A204.1 (cell line): Measurements from ENCODE around the gene TENM4.

Source experiments
- FAIRE-seq: peaks from 2 replicates; lab custom pipeline; 2012; peaks lifted over from hg19 to GRCh38; lab: Jason Lieb, UNC

TENM4 gene

DNA sequence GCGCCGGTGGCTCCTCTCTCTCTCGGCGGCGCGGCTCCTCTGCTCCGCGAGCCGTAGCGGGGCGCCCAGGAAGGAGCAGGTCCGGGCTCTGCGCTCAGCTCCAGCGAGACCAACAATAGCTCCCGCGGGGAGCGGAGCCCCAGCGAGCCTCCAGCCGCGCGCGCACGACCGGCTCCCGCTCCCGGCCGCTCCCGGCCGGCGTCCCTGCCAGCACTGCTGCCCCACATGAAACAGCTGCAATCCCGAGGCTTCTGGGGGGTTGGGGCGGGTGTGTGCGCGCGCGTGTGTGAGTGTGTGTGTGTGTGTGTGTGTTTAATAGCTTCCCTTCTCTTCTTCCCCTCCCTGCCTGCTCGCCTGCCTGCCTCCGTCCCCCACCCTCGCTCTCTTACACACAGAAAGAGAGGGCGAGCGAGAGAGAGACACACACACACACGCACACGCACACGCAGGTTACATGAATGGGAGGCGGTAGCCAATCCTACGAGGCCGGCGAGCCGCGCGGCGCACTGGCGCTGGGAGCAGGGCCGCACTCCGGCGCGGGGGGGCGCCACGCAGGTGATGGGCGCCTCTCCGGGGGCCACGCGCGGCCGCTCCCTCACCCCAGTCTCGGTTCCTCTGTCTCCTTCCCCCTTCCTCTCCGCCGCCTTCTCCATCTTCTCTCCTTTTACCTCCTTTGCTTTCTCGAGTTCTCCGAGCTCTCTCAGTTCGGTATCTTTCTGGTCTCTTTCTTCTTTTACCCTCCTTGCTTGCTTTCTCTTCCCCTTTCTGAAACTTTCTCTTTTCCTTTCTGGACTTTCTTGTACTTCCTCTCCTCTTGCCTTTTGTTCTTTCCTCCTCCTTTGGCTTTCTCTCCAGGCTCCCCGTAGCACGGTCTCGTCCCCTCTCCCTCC lies at the start of gene TENM4:
Gene TENM4 (minus strand): TSS at position 460 of the 890 bp plus-strand sequence. CDS start 371,086 bp downstream, outside the sequence.
- no peak for FAIRE-seq

DNA sequence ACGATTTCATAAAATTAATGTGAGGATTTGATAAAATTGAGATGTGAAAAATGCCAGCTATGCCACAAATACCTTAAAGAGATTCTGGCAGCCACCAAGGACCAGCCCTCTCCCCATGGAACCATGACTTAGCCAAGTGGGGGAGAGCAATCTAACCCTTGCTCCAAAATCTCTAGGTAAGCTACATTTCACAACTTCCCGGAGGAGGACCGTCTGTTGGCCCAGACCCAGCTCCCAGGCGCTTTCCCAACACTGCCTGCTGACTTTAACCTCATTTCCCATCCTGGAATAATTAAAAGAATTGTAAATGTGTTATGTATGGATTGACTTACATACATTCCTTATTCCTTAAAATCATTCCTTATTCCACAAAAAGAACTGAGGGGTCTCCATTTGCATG lies 47.5 kb upstream of the TENM4 start:
- FAIRE-seq, result no peak

DNA sequence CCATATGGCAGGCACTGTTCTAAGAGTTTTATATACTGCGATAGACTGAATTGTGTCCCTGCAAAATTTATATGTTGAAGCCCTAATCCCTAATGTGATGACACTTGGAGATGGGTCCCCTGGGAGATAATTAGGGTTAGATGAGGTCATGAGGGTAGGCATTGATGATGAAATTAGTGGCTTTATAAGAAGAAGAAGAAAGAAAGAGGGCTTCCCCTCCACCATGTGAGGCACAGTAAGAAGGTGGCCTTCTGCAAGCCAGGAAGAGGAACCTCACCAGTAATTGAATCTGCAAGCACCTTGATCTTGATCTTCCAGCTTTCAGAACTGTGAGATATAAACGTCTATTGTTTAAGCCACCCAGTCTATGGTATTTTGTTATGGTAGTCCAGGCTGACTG lies 46.6 kb upstream of the TENM4 start:
- FAIRE-seq, result no peak

DNA sequence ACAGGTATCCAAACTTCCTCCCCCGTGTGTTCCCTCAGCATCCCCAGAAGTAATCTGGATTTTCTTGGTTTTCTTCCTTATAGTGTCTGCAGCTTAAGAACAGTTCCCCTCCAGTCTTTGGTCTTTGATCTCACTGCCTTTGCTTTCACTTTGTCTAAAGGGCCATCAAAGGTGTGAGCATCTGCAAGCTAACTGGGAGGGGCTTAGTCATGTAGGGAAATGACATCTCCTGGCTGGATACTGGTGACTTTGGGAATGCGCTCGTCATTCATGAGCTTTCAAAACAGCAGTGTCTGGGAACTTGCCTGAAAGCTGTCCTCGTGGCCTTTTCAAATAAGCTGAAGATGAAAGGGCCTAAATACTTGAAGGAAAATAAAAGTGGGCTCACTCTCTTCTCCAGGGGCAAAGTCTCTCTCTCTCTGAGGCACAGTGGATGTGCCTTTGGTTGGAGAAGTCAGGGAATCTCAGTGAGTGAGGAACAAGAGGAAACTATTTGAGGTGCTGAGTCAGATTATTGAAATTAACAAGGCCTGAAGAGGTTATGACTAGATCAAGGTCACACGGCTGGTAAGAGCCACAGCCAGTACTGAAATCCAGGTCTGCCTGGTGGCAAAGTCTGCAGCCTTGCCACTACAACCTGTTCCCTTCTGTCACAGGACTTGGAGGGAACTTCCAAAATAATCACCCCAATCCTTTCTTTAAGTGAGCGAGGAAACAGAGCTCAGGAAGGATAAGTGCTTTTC lies 45.6 kb upstream of the TENM4 start:
- no peak for FAIRE-seq

DNA sequence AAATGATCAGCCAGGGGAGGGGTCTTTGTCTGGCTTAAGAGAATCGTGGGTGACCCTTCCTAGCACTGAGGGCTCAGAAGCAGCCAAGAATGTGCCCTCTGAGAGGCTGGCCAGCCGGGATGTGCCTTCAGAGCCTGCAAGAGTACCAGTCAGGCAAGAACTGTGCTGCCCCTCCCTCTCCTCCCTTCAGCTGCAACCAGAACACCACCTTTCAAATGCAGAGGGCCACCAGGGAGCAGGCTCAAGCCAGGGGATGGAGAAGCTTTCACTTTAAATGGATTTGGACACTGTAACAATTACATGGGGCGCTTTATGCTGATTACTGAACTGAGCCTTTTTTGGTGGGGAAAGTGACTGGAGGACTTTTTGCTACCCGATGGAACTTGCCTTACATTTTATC lies 44.9 kb upstream of the TENM4 start:
- no peak for FAIRE-seq

DNA sequence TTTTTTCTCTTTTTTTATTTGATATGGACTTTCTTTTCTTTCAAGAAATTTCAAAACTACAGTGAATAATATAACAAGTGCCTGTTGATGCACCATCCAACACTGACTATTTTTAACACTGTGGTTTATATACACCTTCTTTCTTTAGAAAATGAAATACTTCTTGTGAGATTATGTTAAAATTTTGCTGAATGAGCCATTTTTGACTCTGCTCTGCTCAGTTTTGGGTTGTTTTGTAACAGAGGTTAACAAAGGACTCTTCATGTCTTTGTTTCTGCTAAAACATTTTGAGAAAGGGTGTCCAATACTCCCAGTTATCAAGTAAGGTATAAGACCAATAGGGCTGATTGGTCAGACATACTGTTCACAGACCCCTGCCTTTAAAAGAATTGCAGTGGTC lies 44.0 kb upstream of the TENM4 start:
- no peak for FAIRE-seq

DNA sequence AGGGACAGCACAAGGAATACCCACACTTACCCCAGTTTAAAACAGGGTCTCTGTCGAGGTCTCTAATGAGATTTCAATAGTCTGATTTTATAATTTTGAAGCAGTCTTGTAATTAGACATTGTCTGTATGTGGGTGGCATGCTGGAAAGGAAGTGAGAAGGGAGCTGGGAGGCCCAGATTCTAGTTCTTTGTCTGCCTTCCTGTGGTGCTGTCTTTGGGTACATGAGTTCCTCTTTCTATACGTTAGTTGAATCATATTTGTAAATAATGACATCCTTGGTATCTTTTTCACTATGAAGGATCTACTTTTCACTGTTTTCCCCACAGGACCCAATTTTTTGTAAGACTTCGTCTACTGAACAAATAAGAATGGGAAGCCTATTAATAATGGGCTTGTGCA lies 42.0 kb upstream of the TENM4 start:
- no peak for FAIRE-seq

DNA sequence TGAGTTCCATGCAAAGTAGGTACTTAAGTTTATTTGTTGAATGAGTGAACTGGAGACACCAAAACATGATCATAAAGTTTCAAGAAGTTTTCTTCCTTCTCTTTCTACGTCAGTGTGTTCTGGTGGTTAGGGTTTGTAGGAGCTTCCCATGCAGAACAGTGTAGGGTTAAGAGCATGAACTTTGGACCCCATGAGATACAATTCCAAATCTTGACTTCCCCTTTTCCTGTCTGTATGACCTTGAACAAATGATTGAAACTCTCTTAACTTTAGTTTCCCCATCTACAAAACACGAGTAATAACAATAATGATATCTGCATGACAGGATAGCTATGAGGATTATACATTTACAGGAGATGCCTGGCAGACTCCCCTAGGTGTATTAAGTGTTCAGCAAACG lies 41.0 kb upstream of the TENM4 start:
- no peak for FAIRE-seq

DNA sequence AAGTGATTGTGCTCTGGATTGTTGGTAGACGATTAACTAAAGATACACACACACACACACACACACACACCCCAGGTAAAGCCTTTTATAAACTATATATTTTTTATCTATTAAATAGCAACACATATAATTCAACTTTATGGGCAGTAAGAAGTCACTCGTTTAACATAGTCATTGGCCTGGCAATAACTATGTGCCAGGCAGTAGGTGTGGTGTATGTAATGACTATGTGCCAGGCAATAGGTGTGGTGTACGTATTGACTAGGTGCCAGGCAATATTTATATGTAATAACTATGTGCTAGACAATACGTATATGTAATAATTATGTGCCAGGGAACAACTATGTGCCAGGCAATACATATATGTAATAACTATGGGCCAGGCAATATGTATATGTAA lies 40.0 kb upstream of the TENM4 start:
- FAIRE-seq, result no peak

DNA sequence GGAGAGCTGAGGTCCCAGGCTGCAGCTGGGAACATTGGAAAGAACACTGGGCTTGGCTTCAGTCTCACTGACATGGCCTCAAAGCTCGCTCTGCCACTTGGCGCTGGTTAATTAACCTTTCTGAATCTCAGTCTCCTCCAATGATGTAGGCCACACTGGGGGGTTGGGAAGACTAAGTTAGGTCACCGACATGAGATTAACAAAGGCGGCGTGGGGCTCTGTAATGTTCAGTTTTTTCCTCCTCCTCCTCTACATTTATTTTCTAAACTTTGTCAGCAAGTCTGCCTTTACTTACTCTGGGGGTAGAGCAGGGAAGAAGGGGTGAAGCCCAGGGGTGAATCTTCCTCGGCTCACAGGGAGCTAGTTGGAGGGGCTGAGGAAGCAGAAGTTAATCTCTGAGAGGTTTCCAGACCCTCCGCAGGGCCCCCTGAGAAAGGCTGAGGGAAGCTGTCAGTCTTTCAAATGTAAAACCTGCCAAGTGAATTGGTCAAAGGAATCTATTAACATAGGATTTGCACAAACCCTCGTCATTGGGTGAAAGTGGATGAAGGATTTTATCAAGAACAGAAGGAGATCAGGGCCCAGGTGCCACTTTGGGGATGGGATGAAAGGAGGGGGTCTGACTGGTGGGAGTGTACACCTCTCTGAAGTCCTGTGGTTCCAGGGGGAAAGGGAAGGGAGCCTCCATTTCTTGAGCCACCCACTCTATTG lies 32.1 kb upstream of the TENM4 start:
- no peak for FAIRE-seq

DNA sequence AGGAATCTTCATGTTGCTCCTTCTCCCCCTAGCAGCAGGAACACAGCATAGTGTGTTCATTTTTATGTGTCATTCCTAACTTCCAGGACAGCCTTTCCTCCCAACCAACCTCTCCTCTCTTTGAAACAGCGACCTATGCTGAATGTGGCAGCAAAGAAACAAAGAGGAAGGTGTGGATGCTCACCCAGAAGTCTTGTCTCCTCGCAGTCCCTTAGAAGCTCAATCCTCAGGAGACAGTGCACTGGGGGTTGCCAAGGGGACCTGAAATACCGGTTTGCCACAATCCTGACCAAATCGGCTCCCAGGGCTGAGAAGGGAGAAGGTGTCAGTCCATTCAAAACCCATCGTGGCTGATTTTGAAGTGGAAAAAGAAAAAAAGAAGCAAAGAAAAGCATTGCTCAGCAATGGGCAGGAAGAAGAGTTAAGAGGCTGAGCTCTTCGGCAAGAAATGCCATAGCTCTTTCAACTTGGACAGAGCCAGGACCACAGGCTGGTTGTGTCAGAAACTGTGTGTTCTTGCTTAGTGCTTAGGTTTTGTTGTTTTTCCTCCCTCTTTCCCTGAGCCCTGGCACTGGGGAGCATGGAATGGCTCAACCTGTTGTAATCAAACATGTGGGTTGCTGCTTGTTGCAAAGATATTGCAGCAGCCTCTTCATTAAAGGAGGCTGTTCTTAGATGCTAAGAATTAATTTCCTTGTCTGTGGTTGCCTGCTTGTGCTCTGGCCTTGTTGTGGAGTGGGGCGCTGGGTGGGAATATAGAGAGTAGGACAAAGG lies 30.4 kb upstream of the TENM4 start:
- FAIRE-seq, result no peak

DNA sequence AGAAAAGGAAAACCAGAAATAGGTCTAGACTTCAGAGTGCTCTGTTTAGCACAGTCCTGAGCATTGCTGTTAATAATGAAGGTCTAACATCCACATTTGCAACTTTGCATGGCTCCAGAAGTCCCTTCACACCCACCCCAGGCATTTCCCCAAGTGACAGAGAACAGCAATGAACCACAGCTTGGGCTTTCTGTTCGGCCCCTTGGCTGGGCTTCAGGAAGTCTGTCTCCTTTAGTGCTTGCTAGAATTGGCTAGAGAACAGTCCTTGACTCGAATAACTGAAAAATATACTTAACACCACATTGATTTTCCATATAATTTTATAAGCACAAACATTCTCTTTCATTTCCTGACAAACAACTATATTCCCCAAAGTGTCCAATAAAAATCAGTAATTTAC lies 29.3 kb upstream of the TENM4 start:
- no peak for FAIRE-seq

DNA sequence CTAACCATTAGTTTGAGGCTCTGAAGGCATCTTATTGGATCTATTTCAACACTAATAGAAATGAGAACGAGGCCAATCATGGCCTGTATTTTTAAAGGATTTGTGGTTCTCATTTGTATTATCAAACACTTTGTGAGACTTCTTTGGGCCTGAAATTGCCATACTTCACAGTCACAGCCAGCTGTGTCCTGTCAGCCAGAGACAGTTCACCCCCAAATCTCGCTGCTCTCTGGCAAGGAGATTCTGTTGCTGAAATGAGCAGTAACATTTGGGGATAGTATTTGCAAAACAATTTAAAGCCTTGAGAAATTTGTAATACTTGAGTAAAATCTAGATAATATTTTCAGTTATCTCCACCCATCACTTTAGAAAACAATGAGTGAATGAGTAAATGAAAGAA lies 26.9 kb upstream of the TENM4 start:
- FAIRE-seq, result no peak

DNA sequence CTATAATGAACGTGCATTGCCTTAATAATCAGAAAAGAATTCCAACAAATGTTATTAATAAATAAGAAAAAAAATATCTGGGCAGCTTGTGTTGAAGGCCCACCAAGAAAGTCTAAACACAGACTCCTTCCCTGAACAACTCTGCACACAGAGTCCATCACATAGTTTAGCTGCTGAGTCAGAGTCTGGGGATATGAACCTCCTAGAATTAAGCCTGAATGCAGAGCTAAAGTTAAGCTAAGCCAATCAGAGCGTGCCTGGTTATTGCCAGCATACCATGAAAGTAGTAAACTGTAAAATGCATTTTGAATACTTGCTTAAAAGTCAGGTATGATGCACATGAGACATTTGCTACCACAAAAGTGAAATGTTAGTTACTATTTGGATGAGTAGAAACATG lies 25.6 kb upstream of the TENM4 start:
- FAIRE-seq, result no peak

DNA sequence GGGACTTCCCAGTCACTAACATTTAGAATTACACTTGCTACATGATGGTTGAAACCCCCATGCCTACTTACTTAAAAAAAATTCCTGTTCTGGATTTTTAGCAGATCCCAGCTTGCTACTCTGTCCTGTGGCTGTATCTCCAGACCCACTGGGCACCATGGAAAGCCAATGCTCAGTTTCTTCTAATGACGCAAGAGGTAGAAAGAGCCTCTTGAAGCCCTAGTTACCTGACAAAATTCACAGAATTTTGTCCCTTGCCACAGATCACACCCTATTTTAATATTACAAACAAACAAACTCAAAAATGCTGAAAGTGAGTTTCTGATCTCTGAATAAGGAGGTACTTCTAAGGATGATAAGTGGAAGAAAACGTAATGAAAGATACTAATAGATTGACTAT lies 24.3 kb upstream of the TENM4 start:
- no peak for FAIRE-seq

DNA sequence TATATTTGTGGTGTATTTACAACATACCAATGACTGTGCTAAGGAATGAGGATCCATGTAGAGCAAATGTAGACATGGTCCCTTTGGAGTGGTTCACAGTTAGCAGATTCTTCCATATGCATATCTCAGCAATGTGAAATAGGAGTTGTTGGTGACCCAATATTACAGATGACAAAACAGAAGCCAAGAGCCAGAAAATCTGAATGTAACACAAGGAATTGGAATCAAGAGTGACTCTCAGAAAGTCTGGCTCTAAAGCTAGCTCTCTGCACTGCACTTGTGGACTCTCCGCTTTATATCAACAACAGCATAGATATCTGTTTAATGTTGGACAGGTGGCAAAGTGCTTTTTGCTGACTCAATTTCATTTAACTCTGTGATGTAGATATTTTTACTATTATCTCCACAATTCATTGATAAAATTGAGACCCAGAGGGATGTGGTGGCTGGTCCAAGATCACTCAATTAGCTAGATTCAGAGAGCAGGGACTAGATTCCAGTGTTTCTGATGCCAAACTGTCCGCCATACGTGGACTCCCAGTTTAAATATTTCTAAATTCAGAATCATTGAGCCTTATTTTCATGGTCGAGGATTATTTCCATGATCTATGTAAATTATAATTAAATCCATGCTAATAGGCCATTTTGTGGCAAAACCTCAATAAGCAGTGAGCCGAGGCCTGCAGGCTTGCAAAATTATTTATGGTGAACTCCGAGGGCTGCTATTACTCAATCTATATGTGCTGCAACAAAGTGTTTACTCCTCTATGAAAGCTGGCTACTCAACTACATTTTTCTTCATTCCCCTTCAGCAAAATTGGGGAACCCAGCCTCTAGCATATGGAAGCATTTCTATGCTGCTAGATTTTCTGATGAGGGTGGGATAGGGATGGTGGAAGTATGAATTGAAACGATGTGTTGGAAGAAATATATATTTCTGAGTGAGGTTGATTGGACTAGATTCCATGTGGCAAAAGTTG lies 21.1 kb upstream of the TENM4 start:
- no peak for FAIRE-seq

DNA sequence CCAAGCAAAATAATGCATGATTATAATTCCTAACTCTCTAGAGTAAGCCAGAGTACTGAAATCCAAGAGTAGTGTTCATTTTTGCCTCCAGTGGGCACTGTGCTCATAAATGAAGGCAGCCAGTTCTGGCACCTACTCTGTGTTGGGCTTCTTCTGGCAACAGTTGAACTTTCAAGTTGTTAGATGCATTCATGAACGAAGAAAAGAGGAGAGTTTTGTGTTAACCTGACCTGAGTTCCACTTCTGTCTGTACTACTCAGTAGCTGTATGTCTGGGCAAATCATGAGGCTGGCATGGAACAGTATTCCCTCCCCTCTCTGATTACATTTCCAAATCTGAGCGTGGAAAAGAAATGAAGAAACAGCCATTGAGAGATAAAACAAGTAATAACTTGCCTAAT lies 20.3 kb upstream of the TENM4 start:
- FAIRE-seq, result no peak

DNA sequence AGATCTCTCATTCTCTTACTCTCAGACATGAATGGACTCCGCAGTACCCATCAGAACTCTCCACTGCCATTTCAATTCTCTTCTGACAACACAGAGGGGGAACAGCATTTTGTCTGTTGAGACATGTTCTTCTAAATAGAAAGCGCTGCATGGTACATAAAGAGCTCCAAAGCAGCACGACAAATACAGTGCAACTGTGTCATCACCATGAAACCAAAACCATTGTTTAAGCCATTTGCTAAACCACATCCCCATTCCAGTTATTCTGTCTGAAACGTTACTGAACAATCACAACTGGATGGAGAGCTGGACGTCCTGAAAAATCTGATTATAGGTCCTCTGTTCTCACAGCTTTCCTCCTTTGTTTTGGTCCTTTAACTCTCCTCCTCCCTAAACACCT lies 17.9 kb upstream of the TENM4 start:
- FAIRE-seq, result no peak

DNA sequence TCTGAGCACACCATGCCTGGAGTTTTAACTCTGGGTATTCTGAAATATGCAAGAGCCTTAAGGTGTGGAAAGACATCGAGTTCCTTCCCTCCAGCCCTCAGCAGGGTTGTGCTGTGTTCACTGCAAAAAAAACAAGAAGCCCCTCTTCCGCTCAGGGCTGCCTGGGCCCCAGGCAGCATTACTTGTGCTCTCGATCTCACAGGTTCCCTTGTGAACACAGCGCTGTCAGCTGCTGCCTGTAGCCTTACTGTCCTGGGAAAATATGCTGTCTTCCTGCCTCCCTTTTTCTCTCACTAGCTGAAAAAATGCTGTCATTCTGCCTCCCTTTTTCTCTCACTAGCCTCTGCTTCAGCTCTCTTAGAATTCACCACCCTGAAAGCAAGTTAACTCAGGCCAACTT lies 15.7 kb upstream of the TENM4 start:
- FAIRE-seq, result no peak

DNA sequence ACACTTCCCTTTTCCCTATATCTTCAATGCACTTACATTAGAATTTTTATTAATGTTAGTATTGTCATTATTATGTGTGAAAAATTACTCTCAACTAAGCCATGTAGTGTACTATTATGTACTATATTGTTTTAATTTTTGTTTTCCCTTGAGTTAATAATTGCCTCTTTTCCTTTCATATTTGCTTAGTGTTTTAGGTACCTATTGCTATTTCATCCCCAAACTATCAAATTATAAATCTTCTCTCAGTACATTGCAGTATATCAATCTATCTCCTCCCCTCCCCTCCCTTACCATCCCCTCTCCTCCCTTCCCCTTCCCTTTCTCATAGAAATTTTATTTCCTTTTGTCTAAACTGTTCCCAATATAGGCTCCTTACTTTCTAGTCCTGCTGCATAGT lies 12.8 kb upstream of the TENM4 start:
- no peak for FAIRE-seq

DNA sequence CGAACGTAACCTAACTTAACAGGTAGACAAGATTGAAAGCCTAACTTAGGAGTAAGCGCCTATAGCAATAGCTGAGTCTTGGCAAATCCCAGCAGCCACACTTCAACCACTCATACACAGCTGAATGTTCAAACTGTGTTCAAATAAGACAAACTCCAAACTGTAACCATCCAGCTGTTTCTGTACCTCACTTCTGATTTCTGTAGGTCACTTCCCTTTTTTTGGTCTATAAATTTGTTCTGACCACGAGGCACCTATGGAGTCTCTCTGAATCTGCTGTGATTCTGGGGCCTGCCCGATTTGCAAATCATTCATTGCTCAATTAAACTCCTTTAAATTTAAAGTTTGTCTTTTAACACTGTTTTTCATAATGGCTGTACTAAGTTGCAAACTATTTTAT lies 8.2 kb upstream of the TENM4 start:
- FAIRE-seq, result no peak
